HG03066 (cell line): ENCODE results near the gene CCN6.

Experiments used
- ATAC-seq: cut with Tn5 transposase; IDR thresholded peaks from one replicate; pipeline ENCODE4 v1.9.1; 2021; ENCODE audit warnings: low read depth; ENCODE audit not compliant: unreplicated experiment

CCN6 gene

GRCh38 chr6:112109262-112109661 is 55.4 kb downstream of the CCN6 start:
- ATAC-seq: no peak

GRCh38 chr6:112113431-112113830 is 59.5 kb downstream of the CCN6 start:
- no peak for ATAC-seq

GRCh38 chr6:112113918-112114317 is 60.0 kb downstream of the CCN6 start:
- ATAC-seq: no peak

- ATAC-seq: no peak
These were observed 60.8 kb downstream of the CCN6 start for GRCh38 chr6:112114577-112115223.

GRCh38 chr6:112116221-112116620 is 62.3 kb downstream of the CCN6 start:
- no peak for ATAC-seq

- ATAC-seq: no peak
These were observed 63.6 kb downstream of the CCN6 start for GRCh38 chr6:112117554-112117953.

- no peak for ATAC-seq
These were observed 64.1 kb downstream of the CCN6 start for GRCh38 chr6:112118034-112118433.
